GM18499 (cell line): ENCODE data around the gene TUBB2B.
"Not testable (repeated sequence)": the region's sequence is repeated elsewhere in the genome, so short reads cannot be mapped to it uniquely, and the experiment has no call there.

ENCODE experiments used
- ATAC-seq: cut with Tn5 transposase; IDR thresholded peaks from one replicate; pipeline ENCODE4 v1.9.1; 2021; ENCODE audit warnings: moderate number of reproducible peaks; ENCODE audit not compliant: insufficient read depth, unreplicated experiment

The TUBB2B gene

GRCh38 chr6:3213334-3213695, 14.1 kb downstream of the TUBB2B start:
- ATAC-seq, result no peak

- no peak for ATAC-seq
These were observed 15.2 kb downstream of the TUBB2B start for GRCh38 chr6:3212261-3212660.

- no peak for ATAC-seq
These were observed 15.8 kb downstream of the TUBB2B start for GRCh38 chr6:3211681-3212080.

GRCh38 chr6:3210024-3210610, 17.3 kb downstream of the TUBB2B start:
- no peak for ATAC-seq

DNA sequence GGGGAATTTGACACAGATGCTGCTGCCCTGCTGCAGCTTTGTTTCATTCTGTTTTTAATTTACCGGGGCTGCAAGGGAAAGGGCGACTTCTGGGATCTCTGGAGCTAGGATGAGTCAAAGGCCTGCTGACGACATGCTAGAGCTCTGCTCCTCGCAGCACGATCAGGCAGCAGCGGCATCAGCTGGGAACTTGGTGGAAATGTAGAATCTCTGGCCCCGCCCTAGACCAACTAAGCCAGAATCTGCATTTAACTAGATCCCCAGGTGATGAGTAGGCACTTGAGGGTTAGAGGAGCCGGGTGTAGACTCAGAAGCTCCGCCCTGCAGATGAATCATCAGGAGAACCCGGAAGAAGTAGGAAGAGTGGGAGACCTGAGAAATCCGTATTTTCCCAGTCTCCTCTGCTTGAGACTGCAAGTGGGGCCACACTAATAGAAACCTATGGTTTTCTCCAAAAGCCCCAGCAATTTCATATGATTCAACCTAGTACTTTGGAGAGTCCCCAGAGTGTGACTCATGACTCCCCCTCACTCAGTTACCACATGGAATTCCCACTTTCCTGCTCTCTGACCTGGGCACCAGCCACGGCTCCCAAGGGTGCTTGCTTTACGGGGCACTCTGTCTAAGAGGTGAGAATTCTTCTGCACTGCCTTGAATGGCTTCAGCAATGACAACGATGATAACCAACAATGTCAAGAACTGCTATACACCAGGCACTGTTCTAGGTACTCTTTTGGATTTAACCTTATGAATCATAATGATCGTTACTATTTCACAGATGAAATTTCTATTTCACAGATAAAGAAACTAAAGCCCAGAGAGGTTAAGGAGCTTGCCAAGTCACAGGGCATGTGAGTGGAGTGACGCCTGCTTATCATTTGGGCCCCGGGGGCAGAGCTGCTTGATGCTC, 18.1 kb downstream of the TUBB2B start:
- no peak for ATAC-seq

DNA sequence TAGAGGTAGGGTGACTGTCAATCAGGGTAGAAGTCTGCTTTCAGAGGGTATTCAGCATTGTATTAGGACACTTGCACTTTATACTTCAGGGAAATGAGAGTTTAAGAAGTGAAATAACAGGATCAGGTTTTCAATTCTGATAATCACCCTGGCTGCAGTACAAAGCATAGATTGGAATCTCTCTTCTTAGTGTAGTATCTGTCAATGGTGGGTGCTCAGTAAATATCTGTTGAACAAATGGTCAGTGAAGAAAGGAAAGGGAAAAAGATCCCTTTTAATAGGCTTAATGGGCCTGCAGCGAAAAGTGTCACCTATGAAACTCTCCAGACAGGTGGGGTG, 18.7 kb downstream of the TUBB2B start:
- ATAC-seq, result no peak

- ATAC-seq, result no peak
These were observed 19.2 kb downstream of the TUBB2B start for GRCh38 chr6:3208098-3208774.

- no peak for ATAC-seq
These were observed 21.0 kb downstream of the TUBB2B start for GRCh38 chr6:3206339-3207015.

DNA sequence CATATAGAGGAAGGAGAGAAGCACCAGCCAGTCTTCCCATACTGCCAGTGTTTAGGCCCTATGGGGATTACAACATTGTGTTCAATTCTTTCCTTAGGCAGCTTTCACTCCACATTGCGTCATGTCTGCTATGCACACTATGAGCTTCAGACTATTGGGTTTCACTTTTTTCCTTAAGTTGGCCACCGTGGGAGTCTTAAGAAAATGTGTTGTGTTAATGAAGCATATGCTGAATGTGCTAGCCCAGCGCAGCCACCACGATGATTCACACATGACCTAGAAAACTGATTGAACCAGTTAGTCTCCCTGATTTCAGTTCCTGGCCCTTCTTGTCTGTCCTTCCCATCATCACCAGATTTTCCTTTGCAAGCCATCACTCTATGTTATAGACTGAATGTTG, 21.5 kb downstream of the TUBB2B start:
- ATAC-seq, result no peak

DNA sequence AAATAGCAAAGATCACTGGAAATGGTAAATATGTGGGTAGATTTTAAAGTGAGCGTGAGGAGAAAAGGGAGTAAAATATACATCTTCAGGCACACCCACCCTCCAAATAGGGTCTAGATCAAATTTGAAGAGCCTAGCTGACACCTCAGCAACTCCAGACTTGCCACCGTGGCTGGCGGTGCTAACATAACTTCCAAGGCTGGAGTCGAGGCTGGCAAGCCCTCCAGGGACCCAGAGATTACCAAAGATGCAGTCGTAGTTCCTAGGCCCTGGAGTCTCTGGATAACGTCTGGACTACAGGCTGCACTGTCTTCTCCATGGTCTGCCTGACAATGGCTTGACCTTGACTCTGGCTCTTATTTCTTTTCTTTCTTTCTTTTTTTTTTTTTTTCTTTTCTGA, 22.5 kb downstream of the TUBB2B start:
- no peak for ATAC-seq

- ATAC-seq, result no peak
These were observed 24.3 kb downstream of the TUBB2B start for GRCh38 chr6:3202999-3203696.

DNA sequence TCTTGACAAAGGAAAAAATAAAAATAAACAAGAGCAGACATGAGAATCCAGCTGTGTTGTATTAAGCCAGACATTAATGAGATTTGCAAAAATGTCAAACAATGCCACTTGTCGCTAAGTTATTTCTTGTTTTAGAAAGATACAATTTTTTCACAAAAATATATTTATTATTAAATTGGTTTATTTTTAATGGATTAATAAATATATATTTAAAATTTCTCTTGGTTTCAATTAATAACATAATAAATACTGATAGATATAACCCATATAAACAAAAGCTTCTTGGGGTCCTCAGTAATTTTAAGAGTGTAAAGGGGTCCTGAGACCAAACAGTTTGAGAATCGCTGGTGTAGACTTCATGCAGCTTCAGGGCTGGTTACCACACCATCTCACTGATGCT, 26.1 kb downstream of the TUBB2B start:
- no peak for ATAC-seq

- no peak for ATAC-seq
These were observed 26.8 kb downstream of the TUBB2B start for GRCh38 chr6:3200682-3201081.

DNA sequence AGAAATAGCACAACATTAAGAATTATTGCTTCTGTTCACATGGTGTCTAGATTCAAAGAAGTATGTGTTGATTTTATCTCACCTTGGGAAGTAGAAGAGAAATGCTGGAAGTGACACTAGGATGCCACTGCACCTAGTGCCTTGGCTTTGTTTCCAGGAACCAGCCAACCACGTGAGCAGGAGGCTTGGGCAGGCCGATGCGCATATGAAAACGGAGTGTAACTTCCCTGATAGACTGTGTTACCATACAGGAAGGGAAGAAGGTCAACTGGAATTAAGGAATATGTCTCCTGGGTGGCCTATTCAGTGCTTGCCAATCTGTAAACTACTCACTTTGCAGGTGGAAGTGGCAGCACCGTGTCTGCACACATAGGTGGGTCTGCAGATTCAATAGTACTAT, 28.1 kb downstream of the TUBB2B start:
- ATAC-seq, result no peak

DNA sequence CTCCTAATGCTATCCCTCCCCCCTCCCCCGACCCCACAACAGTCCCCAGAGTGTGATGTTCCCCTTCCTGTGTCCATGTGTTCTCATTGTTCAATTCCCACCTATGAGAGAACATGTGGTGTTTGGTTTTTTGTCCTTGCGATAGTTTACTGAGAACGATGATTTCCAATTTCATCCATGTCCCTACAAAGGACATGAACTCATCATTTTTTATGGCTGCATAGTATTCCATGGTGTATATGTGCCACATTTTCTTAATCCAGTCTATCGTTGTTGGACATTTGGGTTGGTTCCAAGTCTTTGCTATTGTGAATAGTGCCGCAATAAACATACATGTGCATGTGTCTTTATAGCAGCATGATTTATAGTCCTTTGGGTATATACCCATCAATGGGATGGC, 29.7 kb downstream of the TUBB2B start:
- ATAC-seq, result not testable (repeated sequence)

GRCh38 chr6:3196770-3197169, 30.7 kb downstream of the TUBB2B start:
- no peak for ATAC-seq

- no peak for ATAC-seq
These were observed 31.6 kb downstream of the TUBB2B start for GRCh38 chr6:3195695-3196497.

- ATAC-seq, result no peak
These were observed 32.1 kb downstream of the TUBB2B start for GRCh38 chr6:3195420-3195694.

DNA sequence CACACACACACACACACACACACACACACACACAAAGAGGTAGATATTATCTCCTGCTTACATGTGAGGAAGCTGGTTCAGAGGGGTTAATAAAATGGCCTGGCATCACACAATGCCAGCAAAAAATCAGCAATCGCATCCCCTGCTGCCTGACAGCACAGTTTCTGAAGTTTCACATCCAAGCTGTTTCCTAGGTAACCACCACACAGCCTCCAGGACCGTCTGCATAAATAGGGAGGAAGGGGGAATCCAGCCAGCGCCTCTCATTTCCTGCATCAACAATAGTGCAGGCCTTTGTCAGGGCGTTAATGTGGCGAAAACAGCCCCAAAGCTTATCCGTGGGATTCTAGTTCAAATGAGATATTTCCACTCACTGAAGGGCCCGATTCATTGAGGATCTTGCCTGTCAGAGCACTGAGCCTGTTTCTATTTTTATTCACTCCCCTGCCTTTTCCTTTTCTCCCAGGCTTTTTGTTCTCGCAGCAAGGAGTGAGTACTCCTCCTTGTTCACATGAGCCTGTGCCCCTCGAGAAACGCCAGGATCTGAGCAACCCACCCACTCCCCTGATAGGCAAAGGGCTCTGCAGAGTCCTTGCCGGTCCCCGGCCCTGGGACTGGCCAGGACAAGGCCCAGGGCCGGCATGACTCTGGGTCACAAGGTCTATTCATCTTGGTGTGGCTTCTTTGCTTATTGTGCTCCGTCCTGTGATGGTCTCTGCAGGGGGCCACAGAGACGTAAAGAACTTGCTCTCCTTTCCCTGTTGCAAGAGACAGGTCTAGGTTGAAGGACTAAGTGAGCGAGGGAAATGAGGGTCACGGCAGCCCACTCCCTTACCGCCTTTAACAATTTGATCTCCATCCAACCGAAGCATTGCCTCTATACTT, 32.7 kb downstream of the TUBB2B start:
- ATAC-seq, result no peak
